Cardiac fibroblast (primary cell): ENCODE data around the gene TLE7.

ENCODE experiments used
- DNase-seq, 2 donors: peaks; one replicate each; pipeline versions ENCODE4 v3.0.0 to v3.0.0-alpha.2; 2010; ENCODE audit warnings: low read depth in 2 of 2
- H3K4me3 ChIP-seq, 2 donors: replicated peaks in 1 of 2; 1 replicate in 1 of 2; 2 replicates in 1 of 2; pipeline ENCODE4 v1.5.1; 2011; ENCODE audit warnings: low read depth in 2 of 2, low read length in 2 of 2, mild to moderate bottlenecking in 2 of 2, moderate library complexity in 1 of 2
- CTCF ChIP-seq: IDR thresholded peaks from one replicate; pipeline ENCODE4 v1.5.1; 2011; ENCODE audit warnings: low read depth, mild to moderate bottlenecking, low read length, inconsistent platforms

Gene TLE7

DNA sequence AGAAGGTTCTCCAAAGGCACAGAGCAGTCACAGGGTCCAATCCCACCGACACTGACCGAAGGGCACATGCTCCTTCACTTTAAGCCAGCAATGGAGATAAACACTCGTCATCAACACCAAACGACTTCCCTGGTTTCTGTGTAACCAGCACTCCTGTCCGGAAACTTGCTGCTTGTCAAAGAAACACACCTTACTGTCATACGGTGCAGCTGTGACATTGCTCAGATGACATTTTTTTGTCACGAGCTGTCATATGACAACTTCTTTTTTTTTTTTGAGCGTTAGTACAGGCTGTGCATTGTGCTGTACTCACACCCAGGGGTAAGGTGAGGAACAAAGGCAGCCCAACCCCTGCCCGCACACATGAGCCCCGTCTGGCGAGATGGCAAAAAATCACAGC, 39.2 kb downstream of the TLE7 start:
- TF ChIP-seq CTCF: no peak
- H3K4me3 ChIP-seq: no peak overlapping the region
- no peak for DNase-seq

GRCh38 chr16:71402007-71402406, 39.8 kb downstream of the TLE7 start:
- TF ChIP-seq CTCF: no peak
- no peak for DNase-seq
- H3K4me3 ChIP-seq: no peak overlapping the region

GRCh38 chr16:71399801-71400563, 41.9 kb downstream of the TLE7 start:
- TF ChIP-seq CTCF: no peak
- no peak for DNase-seq
- no peak overlapping the region for H3K4me3 ChIP-seq

DNA sequence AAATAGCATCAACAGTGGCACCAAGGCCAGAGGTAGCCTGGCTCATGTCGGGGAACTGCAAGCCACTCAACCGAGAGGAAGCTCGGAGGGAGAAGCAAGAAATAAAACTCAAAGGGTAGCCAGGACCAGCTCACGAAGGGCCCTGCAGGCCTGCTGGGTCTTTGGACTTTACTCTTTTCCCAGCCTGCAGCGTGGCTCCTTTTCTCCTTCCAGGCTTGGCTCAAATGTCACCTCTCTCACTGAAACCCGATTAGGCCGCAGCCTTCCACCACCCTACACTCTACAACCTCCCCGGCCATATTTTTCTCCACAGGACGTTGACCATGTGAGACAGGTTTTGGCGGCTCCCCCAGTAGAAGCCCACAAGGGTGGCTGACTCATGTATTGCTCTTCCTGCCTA, 45.3 kb downstream of the TLE7 start:
- no peak for TF ChIP-seq CTCF
- no peak for DNase-seq
- H3K4me3 ChIP-seq: no peak overlapping the region

- DNase-seq: no peak
These were observed 52.5 kb downstream of the TLE7 start for GRCh38 chr16:71389330-71389729.

GRCh38 chr16:71387045-71387871, 54.6 kb downstream of the TLE7 start:
- TF ChIP-seq CTCF: no peak
- H3K4me3 ChIP-seq: no peak overlapping the region
- no peak for DNase-seq

More at GRCh38 chr16:71389330-71389729, 52.5 kb downstream of the TLE7 start:
- TF ChIP-seq CTCF: no peak
- H3K4me3 ChIP-seq: no peak overlapping the region
